GM21528 (cell line): ENCODE data around the gene NGB.
"Not testable (repeated sequence)": the region's sequence is repeated elsewhere in the genome, so short reads cannot be mapped to it uniquely, and the experiment has no call there.

Experiments used
- ATAC-seq: cut with Tn5 transposase; IDR thresholded peaks from one replicate; pipeline ENCODE4 v1.9.1; 2021; ENCODE audit warnings: mild to moderate bottlenecking, moderate library complexity; ENCODE audit not compliant: unreplicated experiment, low FRiP score

The NGB gene, protein sequence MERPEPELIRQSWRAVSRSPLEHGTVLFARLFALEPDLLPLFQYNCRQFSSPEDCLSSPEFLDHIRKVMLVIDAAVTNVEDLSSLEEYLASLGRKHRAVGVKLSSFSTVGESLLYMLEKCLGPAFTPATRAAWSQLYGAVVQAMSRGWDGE

DNA sequence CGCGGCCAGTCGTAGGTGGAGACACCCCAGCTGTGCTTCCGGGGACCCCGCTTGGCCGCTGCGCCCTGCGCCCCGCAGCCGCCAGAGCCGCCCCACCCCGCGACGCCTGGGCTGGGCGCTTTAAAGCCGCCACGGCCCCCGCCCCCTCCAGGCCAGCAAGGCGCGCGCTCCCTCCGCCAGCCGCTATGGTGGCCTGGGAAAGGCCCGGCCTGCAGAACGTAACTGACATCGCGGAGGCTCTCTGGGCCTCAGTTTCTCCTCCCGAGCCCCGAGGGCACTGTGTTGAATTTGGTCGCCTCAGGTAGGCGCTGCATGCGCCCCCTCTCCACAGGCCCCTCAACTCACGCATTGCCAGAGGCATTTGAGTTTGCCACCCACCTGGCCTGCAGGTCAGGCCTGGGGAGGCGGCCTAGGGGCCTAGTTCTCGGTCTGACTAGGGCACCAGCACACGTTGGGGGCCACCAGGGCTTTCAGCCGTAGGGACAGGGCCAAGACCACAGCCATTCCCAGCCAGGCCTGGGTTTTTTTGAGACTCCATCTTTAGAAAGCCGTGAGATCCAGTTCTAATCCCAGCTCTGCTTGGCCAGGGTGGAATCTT lies at the start of gene NGB:
Gene NGB (minus strand): TSS at position 94 of the 598 bp plus-strand sequence. CDS start 269 bp downstream, outside the sequence.
- no peak for ATAC-seq

DNA sequence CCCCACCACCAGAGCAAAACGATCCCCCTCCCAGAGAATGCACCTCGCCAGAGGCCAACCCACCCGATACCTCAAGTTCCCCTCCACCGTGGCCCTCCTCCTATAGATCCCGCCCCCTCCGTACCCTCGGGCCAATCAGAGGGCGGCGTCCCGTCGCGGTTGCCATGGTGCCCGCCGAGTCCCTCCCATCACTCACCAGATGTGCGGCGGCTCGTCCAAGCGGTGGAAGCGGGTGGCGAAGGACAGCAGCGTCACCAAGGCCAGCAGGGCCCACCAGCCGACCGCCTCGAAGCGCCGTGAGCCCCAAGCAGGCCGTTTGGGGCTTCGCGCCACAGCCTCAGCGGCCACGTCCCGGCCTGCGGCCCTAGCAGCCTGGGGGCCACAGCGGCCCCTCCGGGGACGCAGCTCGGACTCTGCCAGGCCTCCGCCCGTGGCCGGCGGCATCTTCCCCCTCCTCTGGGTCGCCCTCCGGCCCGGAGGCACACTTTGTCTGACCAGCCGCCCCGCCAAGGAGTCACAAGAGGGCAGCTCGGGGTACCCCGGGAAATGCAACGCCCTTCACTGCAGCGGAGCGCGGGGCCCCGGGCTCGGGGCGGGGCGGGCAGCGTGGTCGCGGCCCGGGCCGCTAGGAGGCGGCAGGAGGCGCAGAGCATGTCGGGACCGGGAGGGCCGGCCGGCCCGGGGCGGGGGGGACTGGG lies 49.4 kb upstream of the NGB start, which contains the start of gene POMT2:
Gene POMT2 (minus strand): TSS at position 646 of the 698 bp plus-strand sequence. CDS start 202 bp downstream, at position 444.
- ATAC-seq: peak; percentile 68

DNA sequence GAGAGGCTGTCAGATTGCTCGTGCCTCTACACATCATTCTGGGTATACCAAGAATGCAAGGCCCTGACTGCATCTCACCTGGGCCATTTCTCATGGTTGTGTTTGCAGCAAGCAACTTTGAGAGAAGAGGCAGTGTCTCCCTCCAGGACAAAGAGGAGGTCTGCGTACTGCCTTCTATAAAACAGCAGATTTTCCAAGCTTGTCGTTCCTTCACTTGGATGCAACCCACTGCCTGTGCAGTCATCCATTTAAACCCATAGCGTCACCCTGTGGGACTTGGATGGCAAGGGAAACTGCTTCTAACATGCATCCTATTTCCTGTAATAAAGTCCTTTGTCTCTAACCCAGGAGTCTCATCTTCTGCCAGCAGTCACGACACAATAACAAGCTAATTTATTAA lies 48.4 kb upstream of the NGB start:
- ATAC-seq: no peak

DNA sequence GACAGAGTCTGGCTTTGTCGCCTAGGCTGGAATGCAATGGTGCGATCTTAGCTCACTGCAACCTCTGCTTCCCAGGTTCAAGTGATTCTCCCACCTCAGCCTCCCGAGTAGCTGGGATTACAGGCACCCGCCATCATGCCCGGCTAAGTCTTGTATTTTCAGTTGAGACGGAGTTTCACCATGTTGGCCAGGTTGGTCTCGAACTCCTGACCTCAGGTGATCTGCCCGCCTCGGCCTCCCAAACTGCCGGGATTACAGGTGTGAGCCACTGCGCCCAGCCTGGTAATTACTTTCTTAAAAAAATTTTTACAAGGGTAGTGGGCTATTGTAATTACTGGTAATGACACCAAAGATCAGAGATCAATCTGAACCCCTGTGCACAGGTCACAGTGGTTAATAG lies 47.8 kb upstream of the NGB start:
- not testable (repeated sequence) for ATAC-seq

DNA sequence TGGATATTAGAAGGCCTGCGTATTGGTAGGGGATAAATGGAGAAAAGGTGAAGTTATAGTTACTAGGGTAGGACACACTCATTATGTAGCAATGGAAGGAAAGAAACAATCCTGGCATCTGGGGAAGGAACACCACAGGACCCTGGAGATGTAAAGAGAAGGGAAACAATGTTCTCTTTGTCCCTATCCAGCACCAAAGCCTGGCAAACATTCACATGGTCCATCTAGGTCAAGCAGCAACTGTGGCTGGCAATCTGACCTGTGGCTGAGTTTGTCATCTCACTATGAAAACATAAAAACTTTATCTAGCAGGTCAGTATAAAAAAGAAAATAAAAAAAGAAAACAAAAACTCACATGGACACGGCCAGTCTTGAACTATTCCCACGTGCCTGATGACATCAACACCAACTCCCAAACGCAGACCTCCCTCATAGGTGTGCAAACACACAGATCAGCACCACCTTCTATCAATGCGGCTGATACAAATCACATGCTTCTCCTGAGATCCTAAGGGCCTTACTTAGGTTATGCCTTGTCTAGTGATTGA lies 47.1 kb upstream of the NGB start:
- ATAC-seq: no peak

DNA sequence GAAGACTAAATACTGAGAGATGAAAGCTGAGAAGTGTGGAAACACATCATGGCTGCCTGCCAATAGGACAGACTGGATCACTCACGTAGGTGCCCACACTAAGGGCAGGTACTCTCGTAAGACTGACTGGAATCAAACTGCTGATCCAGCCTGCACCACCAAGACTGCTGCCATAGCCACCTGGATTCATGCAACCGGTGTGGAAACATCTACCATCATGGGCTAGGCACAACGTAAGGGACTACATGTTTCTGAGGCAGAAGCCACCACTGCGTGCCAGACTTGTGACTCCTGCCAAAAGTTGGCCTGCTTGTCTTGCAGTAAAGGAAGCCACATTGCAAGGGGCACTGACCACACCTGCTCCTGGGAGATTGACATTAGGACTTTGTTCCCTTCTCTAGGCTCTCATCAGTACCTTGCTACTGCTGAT lies 45.9 kb upstream of the NGB start:
- ATAC-seq: no peak

DNA sequence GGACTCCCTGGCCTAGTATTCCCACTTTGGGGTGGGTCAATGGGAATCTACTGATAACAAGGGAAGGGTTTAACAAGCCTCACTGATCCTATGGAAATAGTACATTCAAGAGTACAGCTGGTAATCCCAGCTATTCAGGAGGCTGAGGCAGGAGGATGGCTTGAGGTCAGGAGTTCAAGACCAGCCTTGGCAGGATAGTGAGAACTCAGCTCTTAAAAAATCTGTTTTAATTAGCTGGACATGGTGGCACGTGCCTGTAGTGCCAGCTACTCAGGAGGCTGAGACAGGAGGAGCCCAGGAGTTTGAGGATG lies 45.1 kb upstream of the NGB start:
- ATAC-seq: no peak

DNA sequence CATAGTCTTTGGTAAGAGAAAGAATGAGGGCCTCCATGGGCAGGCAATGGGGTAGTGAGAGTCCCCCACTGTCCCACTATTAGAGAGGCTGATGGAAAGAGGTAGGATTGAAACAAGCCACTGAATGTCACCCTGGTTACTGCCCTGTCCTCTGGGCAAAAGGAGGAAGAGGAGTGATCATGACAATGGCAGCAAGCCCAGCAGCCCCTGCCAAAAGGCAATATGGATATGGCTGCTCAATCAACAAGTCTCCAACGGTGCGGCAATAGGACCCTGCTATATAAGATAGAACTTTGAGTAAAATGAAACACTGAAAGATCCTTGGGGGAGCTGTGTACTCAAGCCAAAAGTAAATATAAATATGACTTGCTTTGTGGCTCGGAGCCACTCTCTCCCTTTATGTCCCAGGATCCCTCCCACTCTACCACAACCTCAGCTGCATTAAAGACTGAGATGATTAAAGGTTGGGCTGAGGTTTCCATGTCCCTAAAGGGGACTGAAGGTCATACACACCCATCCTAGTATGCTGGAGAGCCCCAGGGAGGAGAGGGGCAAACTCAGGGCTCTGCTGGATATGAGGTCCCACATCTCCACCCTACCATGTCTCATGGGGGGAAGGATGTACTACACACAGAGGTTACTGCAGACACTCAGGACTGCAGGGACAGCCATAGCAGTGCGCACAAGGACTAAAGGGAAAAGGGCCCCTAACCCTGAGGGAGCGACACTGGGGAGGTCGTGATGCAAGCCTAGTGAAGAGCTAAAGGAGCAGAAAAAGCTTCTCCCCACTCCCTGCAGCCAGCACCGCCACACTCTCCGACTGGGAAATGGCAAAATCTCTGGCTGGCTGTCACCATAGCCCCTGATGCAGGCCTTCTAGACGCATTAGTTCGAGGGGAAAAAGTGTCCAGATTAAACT lies 43.8 kb upstream of the NGB start:
- ATAC-seq: no peak

DNA sequence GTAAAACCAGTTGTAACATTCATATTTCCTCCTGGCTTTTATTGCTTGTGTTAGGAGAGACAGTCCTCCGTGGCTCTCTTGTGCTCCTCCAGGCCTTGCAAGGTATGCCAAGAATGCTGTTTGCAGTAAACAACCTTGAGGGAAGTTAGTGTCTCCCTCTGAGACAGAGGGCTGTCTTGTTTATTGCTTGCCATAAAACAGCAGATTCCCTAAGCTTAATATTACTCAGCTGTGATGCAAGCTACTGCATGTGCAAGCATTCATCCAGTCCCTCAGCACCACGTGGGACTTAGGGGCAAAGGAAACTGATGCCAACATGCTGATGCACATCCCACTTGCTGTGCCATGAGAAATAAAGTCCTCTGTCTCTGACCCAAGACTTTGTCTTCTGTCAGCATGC lies 43.0 kb upstream of the NGB start:
- ATAC-seq: no peak

DNA sequence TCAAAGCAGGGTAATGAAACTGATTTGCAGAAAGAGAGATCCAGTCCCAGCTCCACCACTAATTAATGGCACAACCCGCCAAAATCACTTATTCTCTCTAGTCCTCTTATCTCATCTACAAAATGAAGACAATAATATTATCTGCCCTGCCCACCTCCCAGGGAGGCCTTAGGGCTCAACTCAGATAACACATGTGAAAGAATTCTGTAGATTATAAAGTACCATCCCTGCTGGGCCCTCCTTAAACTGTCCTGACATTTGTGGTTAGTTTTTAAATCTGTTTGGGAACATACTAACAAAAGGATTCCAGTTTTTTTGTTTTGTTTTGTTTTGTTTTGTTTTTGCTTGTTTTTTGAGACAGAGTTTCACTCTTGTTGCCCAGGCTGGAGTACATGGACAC lies 42.4 kb upstream of the NGB start:
- no peak for ATAC-seq

DNA sequence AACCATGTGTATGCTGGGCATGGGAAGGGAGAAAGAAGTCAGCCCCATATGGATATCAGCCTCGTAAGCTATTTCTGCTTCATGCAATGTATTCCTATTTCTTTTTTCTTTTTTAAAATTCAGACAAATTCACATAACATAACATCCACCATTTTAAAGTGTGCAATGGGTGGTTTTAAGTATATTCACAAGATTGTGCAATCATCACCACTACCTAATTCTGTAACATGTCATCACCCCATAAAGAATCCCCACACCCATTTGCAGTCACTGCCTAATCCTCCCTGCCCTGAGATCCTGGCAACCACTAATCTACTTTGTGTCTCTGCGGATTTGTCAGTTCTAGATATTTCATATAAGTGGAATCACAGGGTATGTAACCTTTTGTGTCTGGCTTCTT lies 40.2 kb upstream of the NGB start:
- ATAC-seq: no peak

DNA sequence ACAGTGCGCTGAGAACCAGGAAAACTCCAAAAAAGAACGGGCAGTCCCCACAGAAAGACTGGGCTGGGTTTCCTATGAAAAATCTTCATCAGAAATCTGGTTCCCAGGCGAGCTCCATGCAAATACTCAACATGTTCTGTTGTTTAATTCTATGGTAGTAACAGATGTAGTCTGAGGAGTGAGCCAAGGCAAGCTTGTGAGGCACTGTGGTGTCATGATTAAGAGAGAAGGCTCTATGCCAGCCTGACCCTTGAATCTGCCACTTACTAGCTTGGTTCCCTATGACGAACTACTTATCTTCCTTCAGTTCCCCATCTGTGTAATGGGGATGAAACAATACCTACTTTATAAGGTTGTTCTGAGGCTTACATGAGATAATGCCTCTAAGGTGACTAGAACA lies 39.0 kb upstream of the NGB start:
- ATAC-seq: no peak

DNA sequence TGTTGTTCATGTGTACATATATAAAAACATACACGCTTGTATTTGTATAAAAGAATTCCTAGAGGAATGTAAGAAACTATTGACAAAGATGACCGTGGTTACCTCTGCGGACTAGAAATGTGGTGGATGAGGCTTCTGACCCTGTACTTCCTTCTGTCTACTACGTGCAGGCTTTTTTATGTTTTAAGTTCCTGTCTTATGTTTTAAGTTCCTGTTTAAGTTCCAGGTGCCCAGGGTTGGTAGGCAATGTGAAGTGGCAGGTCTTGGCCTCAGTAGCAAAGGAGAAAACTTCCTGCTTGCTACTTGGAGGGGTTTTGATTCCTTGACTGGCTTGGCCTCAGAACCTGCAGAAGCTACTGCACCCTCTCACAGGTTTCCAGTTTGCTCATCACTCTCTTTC lies 38.1 kb upstream of the NGB start:
- no peak for ATAC-seq

DNA sequence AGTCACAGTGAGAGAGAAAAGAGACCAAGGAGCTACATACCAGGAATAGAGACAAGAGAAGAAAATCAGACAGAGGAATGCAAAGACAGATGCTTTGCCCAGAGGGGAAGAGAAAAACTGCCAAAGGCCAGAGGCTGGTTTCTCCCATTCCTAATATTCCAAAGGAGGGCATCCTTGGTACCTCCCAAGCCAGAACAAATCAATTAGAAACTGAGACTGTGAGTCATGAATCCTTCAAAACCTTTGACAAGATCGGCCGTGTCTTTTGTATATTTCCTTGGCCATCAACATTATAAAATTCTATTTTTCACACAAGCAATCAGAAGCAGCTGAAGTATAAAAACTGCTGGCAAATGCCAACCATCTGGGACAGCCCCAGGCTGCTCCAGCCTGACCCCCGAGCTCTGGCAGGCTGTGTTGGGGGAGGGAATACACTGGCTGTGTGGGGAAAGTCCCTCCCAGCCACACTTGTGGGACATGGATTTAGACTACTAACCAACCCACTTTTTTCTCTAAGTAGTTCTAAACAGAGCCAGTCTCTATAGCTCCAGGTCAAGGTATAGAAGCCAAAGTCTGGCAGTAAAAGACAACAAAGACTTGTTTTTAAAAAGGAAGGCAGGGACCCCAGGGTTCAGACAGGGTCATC lies 36.0 kb upstream of the NGB start:
- ATAC-seq: no peak

DNA sequence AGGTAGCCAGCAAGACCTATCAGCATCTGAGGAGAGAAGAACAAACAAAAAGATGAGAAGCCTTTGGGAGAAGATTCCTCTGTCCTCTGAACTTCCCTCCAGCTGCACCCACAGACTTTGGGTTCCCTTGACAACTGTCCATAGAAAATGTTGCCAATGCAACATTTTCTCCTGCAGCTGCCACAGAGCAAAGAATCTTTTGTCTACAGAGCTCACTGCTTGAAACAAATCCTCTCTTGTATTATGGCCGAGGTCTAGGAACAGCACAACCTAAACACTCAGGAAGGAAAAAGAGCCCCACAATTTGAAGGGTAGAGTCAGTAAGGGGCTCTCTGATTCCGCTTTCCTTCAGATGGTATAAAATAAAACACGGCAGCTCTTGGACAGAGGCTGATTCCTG lies 35.4 kb upstream of the NGB start:
- ATAC-seq: no peak

DNA sequence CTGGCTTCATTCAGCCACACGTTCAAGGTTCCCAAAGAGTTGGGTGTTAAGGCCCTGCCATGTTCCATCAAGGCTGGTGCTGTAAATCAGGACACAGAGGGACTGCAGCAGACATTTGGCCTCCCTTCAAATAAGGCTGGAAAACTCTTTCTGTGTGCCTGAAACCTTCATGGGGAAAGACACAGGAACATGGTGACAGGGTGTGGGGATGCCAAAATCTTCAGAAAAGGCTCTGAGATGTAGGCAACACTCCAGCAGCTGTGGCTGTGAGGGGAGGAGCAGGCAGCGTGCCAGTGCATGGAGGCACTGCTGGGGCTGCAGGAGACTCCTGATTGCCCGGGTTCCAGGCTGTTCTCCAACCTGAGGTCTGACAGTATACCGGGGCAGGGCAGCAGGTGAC lies 34.7 kb upstream of the NGB start:
- no peak for ATAC-seq

DNA sequence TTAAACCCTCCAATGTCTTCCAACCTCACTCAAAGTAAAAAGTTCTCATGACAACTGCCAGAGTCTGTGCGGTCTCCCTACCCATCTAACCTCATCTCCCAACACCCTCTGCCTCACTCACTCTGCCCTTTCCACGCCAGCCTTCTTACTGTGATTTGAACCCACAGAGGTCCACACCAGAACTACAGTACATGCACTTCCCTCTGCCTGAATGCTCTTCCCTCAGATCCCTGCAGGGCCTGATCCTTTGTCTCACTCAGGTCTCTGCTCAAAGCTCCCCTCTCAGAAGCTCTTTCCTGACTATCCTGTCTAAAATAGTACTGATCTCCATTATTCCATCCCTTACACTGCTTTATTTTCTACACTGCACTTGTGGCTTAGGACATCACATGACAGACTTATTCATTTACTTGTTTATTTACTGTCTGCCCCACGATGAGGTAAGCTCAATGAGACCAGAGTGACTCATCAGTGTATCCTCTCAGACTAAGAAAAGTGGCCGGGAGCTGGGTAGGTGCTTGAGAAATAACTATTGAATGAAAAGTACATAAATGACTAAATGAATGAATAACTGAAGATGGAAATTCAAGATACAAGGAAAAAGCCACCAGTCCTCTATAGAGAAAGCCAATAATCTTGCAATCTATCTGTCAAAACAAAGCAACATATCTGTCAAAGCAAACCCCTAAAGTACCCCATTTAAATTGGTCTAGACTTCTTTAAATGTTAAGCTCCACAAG lies 32.6 kb upstream of the NGB start:
- no peak for ATAC-seq

DNA sequence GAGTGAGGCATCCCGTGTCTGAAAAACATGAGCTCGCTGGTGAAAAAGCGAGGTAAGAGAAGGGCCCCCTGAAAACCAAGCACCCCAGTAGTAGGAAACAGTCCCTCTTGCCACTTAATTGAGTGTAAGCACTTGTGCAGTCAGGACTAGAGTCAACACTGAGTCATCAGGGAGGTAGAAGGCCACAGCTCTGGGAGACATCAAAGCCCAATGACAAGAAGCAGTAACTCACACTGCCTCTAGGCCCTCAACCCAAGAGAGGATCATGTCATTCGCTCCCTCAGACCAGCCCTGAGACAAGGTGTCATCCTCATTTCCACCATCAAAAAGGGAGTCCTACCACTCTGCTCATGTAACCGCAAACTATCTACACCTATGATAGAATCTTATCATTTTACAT lies 31.9 kb upstream of the NGB start:
- ATAC-seq: no peak

DNA sequence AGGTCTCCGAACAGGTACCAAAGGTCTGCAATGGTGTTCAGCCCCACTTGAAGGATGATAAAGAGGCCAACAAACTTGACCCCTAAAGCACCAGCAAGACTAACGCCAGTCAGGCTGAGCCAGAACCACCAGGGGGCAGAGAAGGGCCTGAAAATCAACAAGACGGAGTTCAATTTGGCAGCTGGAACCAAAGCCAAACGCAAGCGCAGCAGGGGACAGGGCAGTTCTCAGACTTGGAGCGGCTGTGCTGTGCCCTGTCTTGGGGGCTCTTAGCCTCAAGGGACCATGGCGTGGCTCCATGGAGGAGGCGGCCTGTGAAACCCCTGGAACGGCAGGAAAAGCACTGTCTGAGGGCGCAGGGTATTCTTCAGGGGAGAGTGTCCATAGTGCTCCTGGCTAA lies 30.1 kb upstream of the NGB start:
- ATAC-seq: no peak

DNA sequence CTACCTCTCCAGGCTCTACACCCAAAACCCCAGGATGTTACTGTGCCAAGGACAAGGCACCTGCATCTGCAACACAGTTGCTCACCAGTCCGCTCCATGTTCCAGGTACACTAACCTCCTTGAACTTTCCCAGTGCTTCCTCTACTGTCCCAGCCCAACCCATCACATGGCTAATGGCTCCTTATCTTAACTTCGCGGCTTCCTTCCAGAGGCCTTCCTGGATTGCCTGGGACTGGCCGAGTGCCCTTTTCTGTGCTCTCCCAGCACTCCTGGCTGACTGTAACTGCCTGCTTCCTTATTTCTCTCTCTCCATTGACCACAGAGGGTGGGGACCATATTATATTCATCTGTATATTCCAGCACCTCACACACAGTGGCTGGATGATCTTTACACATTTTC lies 28.8 kb upstream of the NGB start:
- ATAC-seq: no peak
